Measurements from ENCODE around the gene UST. TPM values are rescaled to one million over a fixed set of nuclear protein-coding genes. Genes with fewer than 3 reads are reported as not detected.

Gene UST
- total and polyA plus RNA-seq, 2 experiments from 2014 or later = 8.0 to 11.7 TPM

DNA sequence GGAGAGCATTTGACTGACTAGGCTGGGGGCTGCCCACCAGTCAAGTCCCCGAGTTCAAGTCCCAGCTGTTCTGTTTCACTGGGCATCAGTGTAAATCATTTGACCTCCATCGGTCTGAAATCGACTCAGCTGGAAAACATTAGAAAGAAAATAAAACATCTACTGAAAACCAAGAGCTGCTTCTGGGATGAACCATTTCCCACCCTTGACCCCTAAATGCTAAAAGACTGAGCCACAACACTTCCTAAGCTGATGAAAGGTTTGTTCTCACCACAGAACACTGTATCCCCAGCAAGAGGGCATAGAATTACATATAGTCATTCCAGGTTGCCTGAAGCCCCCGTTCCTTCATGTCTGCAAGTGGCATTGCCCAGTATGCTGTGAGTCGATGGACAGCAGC is 333.7 kb downstream of the UST start:
- Histone ChIP-seq H3K4me1 (ENCODE audit: insufficient read depth) (peaks cover 32% of the 10 kb centered on the region), H3K4me3 (no peak overlapping the region), H3K9me3 (ENCODE audit: low read depth) (no peaks in the 10 kb centered on the region), H2AFZ (no peak overlapping the region), H3K4me2 (peak overlapping the region; percentile 16), H3K27ac (peak overlapping the region; percentile 77), H4K20me1 (ENCODE audit: insufficient read depth, poor library complexity, severe bottlenecking) (no peaks in the 10 kb centered on the region), H3K27me3 (no peaks in the 10 kb centered on the region), H3K9me2 (replicated peaks; ENCODE audit: insufficient read depth) (no peaks in the 10 kb centered on the region), H3K79me2 (no peaks in the 10 kb centered on the region), H3K36me3 (replicated peaks; ENCODE audit: insufficient read depth, low read depth) (no peaks in the 10 kb centered on the region)
- TF ChIP-seq CTCF (IDR thresholded peaks at IDR 0.05; ENCODE audit: poor library complexity) = no peak
- no peak for TF ChIP-seq EZH2phosphoT487 (IDR thresholded peaks at IDR 0.05; ENCODE audit: low read depth, severe bottlenecking, unreplicated experiment)
- no peak for TF ChIP-seq EZH2 (IDR thresholded peaks at IDR 0.05; ENCODE audit: borderline replicate concordance)
- DNase-seq (ENCODE audit: low spot score) = no peak
- WGBS (ENCODE audit: low lambda C conversion rate, missing lambda C conversion rate) = 81% methylated on average over 5 of the region's 5 CpGs

- Histone ChIP-seq H3K27ac (peak overlapping the region; percentile 77), H3K36me3 (replicated peaks; ENCODE audit: insufficient read depth, low read depth) (no peaks in the 10 kb centered on the region), H3K9me2 (replicated peaks; ENCODE audit: insufficient read depth) (no peaks in the 10 kb centered on the region), H3K4me1 (ENCODE audit: insufficient read depth) (peaks cover 32% of the 10 kb centered on the region), H3K27me3 (no peaks in the 10 kb centered on the region), H3K4me3 (no peak overlapping the region), H3K4me2 (no peak overlapping the region), H3K79me2 (no peaks in the 10 kb centered on the region), H4K20me1 (ENCODE audit: insufficient read depth, poor library complexity, severe bottlenecking) (no peaks in the 10 kb centered on the region), H3K9me3 (ENCODE audit: low read depth) (no peaks in the 10 kb centered on the region), H2AFZ (no peak overlapping the region)
- TF ChIP-seq CTCF (IDR thresholded peaks at IDR 0.05; ENCODE audit: poor library complexity) = no peak
- DNase-seq (ENCODE audit: low spot score) = no peak
- 80% methylated on average over 1 of the region's 1 CpG for WGBS (ENCODE audit: low lambda C conversion rate, missing lambda C conversion rate)
These were observed 334.5 kb downstream of the UST start for GRCh38 chr6:149081281-149081680.

- Histone ChIP-seq H3K4me3 (no peak overlapping the region), H3K9me2 (replicated peaks; ENCODE audit: insufficient read depth) (no peaks in the 10 kb centered on the region), H4K20me1 (ENCODE audit: insufficient read depth, poor library complexity, severe bottlenecking) (no peaks in the 10 kb centered on the region), H3K27ac (no peak overlapping the region), H3K4me1 (ENCODE audit: insufficient read depth) (peaks cover 32% of the 10 kb centered on the region), H3K4me2 (no peak overlapping the region), H3K9me3 (ENCODE audit: low read depth) (no peaks in the 10 kb centered on the region), H3K36me3 (replicated peaks; ENCODE audit: insufficient read depth, low read depth) (no peaks in the 10 kb centered on the region), H3K27me3 (no peaks in the 10 kb centered on the region), H2AFZ (no peak overlapping the region), H3K79me2 (no peaks in the 10 kb centered on the region)
- WGBS (ENCODE audit: low lambda C conversion rate, missing lambda C conversion rate) = 40% methylated on average over 6 of the region's 6 CpGs
- no peak for TF ChIP-seq EZH2 (IDR thresholded peaks at IDR 0.05; ENCODE audit: borderline replicate concordance)
- TF ChIP-seq CTCF (IDR thresholded peaks at IDR 0.05; ENCODE audit: poor library complexity) = peak; percentile 88
- DNase-seq (ENCODE audit: low spot score) = peak; percentile 85
These were observed 335.5 kb downstream of the UST start for GRCh38 chr6:149082320-149082719.

DNA sequence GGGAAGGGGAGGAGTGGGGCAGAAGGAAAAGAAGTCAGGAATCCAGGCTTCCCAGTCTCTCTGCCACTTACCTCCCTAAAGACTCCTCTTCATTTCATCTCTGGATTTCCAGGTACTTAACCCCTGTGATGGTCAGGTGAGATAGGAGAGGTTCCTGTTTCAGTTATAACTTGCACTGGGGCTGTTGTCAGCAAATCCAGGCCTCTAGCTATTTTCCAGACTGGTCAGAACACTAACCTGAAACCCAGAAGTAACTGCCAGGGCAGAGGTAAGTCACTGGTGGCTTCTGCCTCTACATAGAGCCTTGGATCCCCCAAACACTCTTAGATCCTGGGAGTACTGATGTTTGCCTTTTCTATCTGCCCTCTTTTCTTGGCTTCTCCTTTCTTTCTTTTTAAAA is 337.2 kb downstream of the UST start:
- no peak for DNase-seq (ENCODE audit: low spot score)
- Histone ChIP-seq H3K4me3 (no peak overlapping the region), H3K79me2 (no peaks in the 10 kb centered on the region), H3K4me2 (no peak overlapping the region), H3K9me3 (ENCODE audit: low read depth) (no peaks in the 10 kb centered on the region), H3K36me3 (replicated peaks; ENCODE audit: insufficient read depth, low read depth) (no peaks in the 10 kb centered on the region), H3K27ac (no peak overlapping the region), H4K20me1 (ENCODE audit: insufficient read depth, poor library complexity, severe bottlenecking) (no peaks in the 10 kb centered on the region), H3K9me2 (replicated peaks; ENCODE audit: insufficient read depth) (no peaks in the 10 kb centered on the region), H3K27me3 (no peaks in the 10 kb centered on the region), H2AFZ (no peak overlapping the region), H3K4me1 (ENCODE audit: insufficient read depth) (peaks cover 23% of the 10 kb centered on the region)
- no peak for TF ChIP-seq EZH2phosphoT487 (IDR thresholded peaks at IDR 0.05; ENCODE audit: low read depth, severe bottlenecking, unreplicated experiment)
- TF ChIP-seq CTCF (IDR thresholded peaks at IDR 0.05; ENCODE audit: poor library complexity) = no peak
- no peak for TF ChIP-seq EZH2 (IDR thresholded peaks at IDR 0.05; ENCODE audit: borderline replicate concordance)
